Measurements from ENCODE around the gene CGB1. TPM values are rescaled to one million over a fixed set of nuclear protein-coding genes. Genes with fewer than 3 reads are reported as not detected.
A peak's percentile ranks its signal among the peaks of the same experiment; 100 is the strongest.

The CGB1 gene
- total and polyA plus RNA-seq, 9 of the 15 experiments (the other 6 are each of a cell fraction or from before 2014, with no cell fraction given), result not detected

DNA sequence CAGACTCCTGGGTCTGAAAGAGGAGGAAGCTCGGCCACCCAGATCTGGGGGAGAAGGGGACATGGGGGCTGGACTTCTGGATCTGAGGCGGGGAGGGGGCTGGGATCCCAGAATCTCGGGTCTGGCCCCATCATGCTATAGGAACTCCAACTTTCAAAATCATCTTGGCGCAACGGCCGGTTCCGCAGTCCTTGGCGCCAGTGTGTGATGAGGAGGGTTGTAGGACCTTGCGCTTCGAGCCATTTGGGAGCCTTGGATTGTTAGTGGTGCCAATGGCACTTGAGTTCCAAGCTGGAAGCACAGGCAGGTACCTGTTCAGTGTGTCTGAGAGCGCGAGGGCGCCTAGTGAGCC, 42.7 kb downstream of the CGB1 start (continued):
- TF ChIP-seq U2AF2 (optimal IDR thresholded peaks at IDR 0.05; ENCODE audit: low read depth, low read length) (no peak), CHD2 (IDR thresholded peaks at IDR 0.05; ENCODE audit: low read depth, low read length) (0 out of 2 replicates have a peak, but pooled peaks have one; percentile 0), LCOR (CRISPR knock-in tag; IDR thresholded peaks at IDR 0.05) (no peak), HDAC3 (IDR thresholded peaks at IDR 0.05; ENCODE audit: borderline replicate concordance, partially characterized antibody) (no peak), RBBP5 (IDR thresholded peaks at IDR 0.05; ENCODE audit: borderline replicate concordance, insufficient read depth, low read length, poor library complexity, severe bottlenecking) (peak; percentile 2), C11orf30 (IDR thresholded peaks at IDR 0.05; ENCODE audit: low read depth) (peak; percentile 3; the same call in 1 of the 2 replicates)

DNA sequence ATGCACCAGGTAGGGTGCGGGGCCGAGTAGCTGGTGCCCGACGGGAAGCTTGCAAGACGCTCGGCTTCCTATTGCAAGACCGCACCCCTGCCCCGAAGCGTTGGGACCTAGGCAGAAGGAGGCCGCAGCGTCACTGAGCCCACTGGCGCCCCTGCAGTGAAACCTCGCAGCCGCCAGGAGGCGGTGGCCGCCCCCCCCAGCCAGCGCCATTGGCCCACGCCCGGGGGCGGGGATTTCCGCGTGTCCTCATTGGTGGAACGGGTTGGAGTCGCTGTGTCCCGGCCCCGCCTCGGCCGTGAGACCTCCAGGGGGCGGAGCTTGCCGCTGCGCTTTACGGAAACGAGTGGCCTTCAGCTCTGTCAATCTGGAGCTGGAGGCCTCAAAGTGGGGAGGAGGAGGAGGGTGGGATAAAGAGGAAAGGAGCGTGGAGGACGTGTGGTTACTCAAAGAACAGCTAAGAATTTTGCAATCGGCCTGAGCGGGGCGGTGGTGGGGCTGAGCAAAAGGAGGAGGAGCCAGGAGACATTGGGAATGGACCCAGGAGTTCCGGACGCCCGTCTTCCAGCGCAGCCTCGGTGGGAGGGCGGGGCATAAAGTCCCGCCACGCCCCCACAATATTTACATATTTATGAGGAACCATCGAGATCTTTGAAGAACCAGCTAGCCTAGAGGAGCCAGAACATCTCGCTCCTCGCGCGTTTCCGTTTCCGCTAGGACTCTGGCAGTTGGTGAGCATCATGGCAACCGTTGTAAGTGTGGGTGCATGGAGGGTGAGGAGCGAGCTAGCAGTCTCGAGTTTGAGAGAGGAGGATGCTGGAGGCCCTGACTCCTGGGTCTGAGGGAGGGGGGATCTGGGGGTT, 43.3 kb downstream of the CGB1 start, which contains the start of the genes GYS1 and RUVBL2:
GYS1 (minus strand) TSS at position 135 of the 860 bp plus-strand sequence. CDS start 197 bp downstream, outside the sequence.
RUVBL2 (plus strand) TSS at position 713 of the 860 bp plus-strand sequence; CDS start at position 738, 25 bp downstream.
- DNase-seq (ENCODE audit: extremely low read depth in 1 of 4, low spot score in 3 of 4) (peak; percentile 98 to 100 (median 99)), ATAC-seq (peak; percentile 95), FAIRE-seq (peak; percentile 100)
- peak within 1 kb of the TSS; percentile 91 for H3K27ac ChIP-seq (ENCODE audit: extremely low read depth, low read depth, low read length)
- H3K4me1 ChIP-seq (replicated peaks in 1 of 2; ENCODE audit: control insufficient read depth in 2 of 2, insufficient read depth in 2 of 2, low read length in 2 of 2), result peaks cover 5 to 30% of the 10 kb centered on the region in 2 experiments; a peak in 4 of 5 replicates
- WGBS (ENCODE audit: insufficient coverage, low coverage, missing lambda C conversion rate), result 1% methylated on average over 54 of the region's 56 CpGs
- peaks cover 46% of the 10 kb centered on the region for H3K36me3 ChIP-seq (ENCODE audit: control insufficient read depth, insufficient read depth, low read length)
- no peaks in the 10 kb centered on the region for H3K9me3 ChIP-seq (replicated peaks; ENCODE audit: control insufficient read depth, insufficient read depth, low read depth, low read length)
- ChIA-PET CTCF (ENCODE audit: low intra/inter-chr PET ratio) (interaction anchor here (0.7 kb wide), 1 partner anchor 115 kb away, joined by 3 read pairs; no protein-coding TSS in a partner anchor), POLR2A (interaction anchor here (0.6 to 3.0 kb wide), 20 partner anchors 8 to 1153 kb away, joined by 3 to 42 read pairs (median 4); partner anchors contain the start of genes FTL and SLC6A16)
- H3K9ac ChIP-seq (ENCODE audit: insufficient read depth in 1 of 2, low read depth in 2 of 2, low read length in 2 of 2), result peak within 1 kb of the TSS; percentile 94 to 95
- intact Hi-C loops (cut with micrococcal nuclease), result loop anchor here (10.0 kb wide), 2 partner anchors 161 to 231 kb away; partner anchors contain the start of genes HRC and TRPM4
- in situ Hi-C loops (cut with MboI), result no loop called here
- peak within 1 kb of the TSS; percentile 99 for H3K4me2 ChIP-seq (ENCODE audit: insufficient read depth, low read length)
- H3K4me3 ChIP-seq, result peak within 1 kb of the TSS; percentile 87
- H3K27me3 ChIP-seq (ENCODE audit: control insufficient read depth in 2 of 2, insufficient read depth in 2 of 2, low read length in 2 of 2), result no peaks in the 10 kb centered on the region
- peak within 1 kb of the TSS; percentile 88 for H2AFZ ChIP-seq (ENCODE audit: low read depth, low read length)
- H3K79me2 ChIP-seq (ENCODE audit: control insufficient read depth, insufficient read depth, low read length), result peaks cover 76% of the 10 kb centered on the region
- no peaks in the 10 kb centered on the region for H3K9me1 ChIP-seq (ENCODE audit: control insufficient read depth, insufficient read depth, low read length)
- no peaks in the 10 kb centered on the region for H4K20me1 ChIP-seq (replicated peaks; ENCODE audit: control insufficient read depth, insufficient read depth, low read length)
- BruUV-seq (replicated peaks), result TSS peak; percentile 69
- TF ChIP-seq STAG1 (CRISPR knock-in tag; IDR thresholded peaks at IDR 0.05; ENCODE audit: borderline replicate concordance) (no peak), ZC3H8 (IDR thresholded peaks at IDR 0.05) (0 out of 2 replicates have a peak, but pooled peaks have one; percentile 52), ZNF184 (CRISPR knock-in tag; IDR thresholded peaks at IDR 0.05) (no peak), GTF2E2 (tag; IDR thresholded peaks at IDR 0.05) (peak; percentile 30; the same call in 1 of the 2 replicates), ZBTB8A (IDR thresholded peaks at IDR 0.05; ENCODE audit: partially characterized antibody) (no peak), C11orf30 (IDR thresholded peaks at IDR 0.05; ENCODE audit: low read depth) (peak; percentile 90), RB1 (IDR thresholded peaks at IDR 0.05; ENCODE audit: low read depth) (peak; percentile 96), CBFB (CRISPR knock-in tag; IDR thresholded peaks at IDR 0.05) (0 out of 2 replicates have a peak, but pooled peaks have one; percentile 12), FOSL1 (tag; conservative IDR thresholded peaks at IDR 0.05) (no peak), GATAD2B (IDR thresholded peaks at IDR 0.05; ENCODE audit: borderline replicate concordance) (no peak)
- TF ChIP-seq, protein P1, sequence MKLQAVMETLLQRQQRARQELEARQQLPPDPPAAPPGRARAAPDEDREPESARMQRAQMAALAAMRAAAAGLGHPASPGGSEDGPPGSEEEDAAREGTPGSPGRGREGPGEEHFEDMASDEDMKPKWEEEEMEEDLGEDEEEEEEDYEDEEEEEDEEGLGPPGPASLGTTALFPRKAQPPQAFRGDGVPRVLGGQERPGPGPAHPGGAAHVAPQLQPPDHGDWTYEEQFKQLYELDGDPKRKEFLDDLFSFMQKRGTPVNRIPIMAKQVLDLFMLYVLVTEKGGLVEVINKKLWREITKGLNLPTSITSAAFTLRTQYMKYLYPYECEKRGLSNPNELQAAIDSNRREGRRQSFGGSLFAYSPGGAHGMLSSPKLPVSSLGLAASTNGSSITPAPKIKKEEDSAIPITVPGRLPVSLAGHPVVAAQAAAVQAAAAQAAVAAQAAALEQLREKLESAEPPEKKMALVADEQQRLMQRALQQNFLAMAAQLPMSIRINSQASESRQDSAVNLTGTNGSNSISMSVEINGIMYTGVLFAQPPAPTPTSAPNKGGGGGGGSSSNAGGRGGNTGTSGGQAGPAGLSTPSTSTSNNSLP (IDR thresholded peaks at IDR 0.05; ENCODE audit: borderline replicate concordance, low read depth, low read length), result 0 out of 2 replicates have a peak, but pooled peaks have one; percentile 20

Measured in K562 (cell line).